ENCODE data around the gene RFNG.
A peak's percentile ranks its signal among the peaks of the same experiment; 100 is the strongest.

RFNG gene

DNA sequence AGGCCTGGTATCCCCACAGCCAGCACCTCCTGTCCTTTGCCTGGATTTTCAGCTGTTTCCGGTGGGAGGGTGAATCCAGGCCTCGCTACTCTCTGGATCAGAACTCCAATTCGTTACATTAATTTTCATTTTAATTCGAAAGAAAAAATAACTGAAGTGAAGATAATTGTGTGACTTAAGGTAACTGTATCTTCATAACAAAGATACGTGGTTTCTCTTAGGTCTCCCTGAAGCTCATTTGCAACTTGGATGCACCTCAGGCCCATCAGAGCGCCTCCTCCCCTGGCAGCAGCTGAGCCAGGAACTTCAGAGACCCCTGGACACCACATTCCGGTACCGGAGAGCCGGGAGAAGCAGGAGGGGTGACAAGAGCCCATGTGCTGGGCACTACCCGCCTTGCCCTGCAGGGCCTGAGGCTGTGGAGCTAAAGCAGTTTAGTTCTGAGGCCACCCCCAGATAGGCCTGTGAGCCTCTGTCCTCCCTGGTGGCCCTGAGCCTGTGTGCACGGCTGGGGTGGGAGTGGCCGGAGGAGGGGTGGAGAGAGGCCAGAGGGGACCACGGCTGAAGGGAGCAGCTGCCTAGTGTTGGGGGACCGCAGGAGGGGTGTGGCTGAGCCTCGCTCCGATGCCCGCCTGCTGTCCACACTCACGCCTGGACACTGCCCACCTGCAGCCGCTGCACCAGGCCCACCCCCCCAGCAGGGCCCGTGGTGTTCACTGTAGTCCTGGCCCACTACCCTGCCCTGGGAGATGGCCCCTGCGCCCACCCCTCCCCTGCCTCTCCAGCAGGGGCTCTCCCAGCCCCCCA lies 25.4 kb upstream of the RFNG start:
- no peak for DNase-seq

- DNase-seq: no peak
Observed at GRCh38 chr17:82076018-82076784, 24.6 kb upstream of the RFNG start.

GRCh38 chr17:82073446-82073845 lies 21.8 kb upstream of the RFNG start:
- no peak for DNase-seq

DNA sequence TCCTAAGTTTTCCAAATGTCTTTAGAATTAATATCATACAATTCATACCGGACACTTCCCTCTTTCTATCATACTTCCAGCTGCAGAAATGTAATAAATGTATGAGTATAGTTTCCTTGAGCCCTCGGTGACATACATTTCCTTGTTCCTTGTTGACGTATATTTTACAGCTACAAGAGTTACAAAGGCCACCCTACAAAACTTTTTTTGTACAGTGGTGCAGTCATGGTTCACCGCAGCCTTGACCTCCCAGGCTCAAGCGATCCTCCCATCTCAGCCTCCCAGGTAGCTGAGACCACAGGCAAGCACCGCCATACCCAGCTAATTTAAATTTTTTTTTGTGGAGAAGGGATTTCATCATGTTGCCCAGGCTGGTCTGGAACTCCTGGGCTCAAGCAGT lies 21.2 kb upstream of the RFNG start:
- no peak for DNase-seq

DNA sequence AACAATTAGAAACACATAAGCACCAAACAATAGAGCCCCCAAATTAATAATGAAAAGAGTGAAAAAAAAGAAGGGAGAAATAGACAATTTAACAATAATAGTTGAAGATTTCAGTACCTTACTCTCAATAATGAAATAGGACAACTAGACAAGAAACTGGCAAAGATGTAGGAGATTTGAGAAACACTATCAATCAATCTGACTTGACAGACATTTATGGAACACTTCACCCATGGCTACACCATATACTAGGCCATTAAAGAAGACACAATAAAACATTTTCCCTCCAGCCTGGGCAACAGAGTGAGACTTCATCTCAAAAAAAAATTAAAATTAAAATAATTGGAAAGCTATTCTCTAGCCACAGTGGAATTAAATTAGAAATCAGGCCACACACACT lies 19.0 kb upstream of the RFNG start:
- DNase-seq: no peak

DNA sequence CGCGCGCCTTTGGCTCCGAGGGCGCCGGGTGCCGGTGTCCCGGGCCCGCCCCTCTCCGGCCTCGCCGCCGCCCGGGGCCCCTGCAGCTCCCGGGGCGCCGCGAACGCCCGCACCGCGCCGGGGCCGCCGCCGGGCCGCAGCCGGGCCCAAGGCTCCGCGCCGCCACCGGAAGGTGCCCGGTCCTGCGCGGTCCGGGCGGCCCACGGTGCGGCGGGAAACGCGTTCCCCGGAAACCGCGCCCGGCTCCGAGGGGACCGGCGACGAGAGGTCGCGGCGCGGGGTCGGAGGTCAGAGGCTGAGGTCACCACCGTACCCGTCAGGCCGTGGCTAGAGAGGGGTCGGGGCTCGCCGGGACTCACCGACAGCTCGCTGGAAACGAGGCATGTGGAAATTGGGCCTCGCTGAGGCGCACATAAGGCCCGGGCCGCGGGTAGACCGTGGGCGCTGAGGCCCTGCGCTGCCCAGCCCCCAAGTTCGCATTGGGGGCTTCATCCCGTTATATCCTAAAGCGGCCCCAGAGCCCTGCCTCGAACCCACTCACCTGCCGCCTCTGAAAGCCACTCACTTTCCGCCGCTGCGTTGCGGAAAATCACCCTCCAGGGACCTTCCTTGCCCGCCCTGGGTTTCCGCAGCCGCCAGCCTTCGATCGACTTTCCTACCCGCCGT lies 14.2 kb upstream of the RFNG start, which contains the start of gene DUS1L:
Gene DUS1L (minus strand): TSS at position 167 of the 666 bp plus-strand sequence. CDS start 745 bp downstream, outside the sequence.
- DNase-seq: peak; percentile 82

DNA sequence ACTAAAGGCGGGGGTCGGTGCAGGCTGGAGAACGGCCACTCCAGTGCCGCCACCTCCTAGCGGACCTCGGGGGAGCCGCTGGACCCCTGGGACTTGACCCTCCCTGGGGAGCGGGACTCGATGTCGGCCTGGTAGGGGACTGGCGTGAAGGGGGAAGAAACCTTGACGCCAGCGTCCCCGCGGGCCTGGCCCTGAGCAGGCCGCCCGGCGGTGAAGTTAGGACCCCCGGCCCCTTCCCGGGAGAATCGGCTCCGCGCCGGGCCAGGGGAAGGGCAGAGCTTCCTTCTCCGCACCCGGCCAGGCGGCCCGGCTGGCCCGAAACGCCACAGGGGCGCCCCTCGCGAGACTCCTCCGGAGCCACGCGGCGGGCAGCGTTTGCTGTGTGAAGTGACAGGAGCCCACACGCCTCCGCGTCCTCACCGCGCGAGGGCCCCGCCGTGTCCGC lies 13.6 kb upstream of the RFNG start:
- DNase-seq: no peak

DNA sequence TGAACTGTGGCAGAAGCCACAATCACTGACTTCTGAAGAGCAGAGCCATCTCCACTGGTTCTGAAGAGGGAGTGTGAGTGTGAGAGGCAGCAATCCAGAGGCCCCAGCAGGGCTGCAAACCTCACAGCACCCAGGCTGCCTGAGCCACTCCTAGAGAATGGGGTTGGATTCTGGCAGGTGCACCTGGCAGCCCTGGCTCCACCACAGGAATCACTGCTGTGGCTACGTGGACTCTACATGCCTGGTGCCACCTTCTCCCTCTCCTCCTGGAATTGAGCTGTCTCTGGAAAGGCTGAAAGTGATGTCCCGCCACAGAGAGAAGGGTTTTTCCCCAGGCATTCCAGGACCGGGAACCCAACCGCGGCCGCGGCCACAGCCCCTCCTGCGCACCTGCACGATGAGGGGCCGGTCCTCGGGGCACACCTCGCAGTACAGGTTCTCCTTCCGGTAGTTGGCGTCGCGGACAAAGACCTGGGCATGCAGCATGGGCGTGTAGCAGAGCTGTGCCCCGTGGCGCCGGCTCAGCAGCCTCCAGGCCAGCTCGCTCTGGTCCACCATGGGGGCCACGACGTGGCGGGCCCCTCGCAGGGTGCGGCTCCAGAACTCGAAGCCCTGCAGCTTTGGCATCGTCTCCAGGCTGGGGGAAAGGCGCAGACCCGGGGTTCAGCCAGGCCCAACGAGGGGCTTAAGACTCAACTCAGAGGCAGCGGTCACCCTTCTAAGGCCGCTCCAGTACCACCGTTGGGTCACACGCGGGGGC lies 13.0 kb upstream of the RFNG start:
- no peak for DNase-seq

DNA sequence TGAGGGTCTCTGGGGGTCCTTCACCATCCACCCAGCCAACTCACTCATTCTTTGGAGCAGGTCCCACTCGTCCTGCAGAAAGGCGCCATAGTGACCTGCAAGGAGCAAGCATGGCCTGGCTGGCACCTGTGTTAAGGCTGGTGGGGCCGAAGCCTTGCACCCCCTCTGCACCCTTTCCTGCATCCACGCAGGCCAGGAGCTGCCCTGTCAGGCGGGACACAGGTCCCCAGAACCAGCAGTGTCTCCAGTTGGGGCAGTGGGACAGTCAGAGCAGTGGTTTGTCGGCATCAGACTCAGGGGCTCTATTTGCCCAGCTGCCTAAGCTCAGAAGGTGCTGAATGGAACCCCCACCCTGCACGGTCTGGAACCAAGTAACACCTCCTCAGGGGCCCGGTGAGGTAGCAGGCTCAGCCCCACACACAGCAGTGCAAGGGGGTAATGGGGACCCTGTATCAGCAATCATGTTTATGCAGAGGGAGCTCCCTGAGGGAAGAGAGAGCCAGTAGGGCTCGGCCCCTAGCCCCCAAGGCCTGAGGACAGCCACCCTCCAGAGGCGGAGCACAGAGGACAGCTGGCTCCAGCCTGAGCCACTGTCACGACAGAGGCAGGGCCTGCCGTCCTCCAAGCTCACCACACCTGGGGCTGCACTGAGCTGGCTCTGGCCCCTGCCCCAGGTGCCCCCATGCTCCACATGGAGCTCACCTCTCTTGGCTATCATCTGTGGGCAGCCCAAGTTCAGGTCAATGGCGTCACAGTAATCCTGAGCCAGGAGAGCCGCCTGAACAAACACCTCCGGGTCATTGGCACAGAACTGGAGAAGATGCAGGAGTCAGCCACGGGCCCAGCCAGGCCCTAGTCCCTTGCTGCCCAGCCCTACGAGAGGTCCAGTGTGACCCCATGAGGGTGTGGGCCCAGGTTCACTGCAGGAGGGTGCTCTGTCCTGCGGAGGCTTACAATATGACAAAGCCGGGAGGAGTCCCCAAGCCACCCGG lies 12.1 kb upstream of the RFNG start:
- DNase-seq: no peak

DNA sequence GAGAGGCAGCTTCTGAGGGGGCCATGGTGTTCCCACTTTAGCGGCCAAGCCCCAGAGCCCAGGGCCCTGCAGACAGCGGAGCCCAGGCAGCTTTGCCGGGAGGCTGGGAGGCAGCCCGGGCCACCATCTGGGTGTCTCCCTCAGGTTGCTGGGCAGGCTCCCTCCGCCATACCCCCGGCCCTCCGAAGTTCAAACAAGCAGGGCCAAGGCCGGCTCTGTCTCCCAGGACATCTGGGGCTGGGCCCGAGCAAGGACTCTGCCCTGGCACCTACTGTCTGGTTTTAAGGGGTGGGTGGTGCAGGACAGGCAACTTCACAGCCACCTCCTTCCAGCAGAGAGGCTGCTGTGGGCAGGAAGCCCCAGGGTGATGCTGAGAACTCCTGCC lies 11.4 kb upstream of the RFNG start:
- no peak for DNase-seq

GRCh38 chr17:82062076-82062983 lies 10.7 kb upstream of the RFNG start:
- no peak for DNase-seq

DNA sequence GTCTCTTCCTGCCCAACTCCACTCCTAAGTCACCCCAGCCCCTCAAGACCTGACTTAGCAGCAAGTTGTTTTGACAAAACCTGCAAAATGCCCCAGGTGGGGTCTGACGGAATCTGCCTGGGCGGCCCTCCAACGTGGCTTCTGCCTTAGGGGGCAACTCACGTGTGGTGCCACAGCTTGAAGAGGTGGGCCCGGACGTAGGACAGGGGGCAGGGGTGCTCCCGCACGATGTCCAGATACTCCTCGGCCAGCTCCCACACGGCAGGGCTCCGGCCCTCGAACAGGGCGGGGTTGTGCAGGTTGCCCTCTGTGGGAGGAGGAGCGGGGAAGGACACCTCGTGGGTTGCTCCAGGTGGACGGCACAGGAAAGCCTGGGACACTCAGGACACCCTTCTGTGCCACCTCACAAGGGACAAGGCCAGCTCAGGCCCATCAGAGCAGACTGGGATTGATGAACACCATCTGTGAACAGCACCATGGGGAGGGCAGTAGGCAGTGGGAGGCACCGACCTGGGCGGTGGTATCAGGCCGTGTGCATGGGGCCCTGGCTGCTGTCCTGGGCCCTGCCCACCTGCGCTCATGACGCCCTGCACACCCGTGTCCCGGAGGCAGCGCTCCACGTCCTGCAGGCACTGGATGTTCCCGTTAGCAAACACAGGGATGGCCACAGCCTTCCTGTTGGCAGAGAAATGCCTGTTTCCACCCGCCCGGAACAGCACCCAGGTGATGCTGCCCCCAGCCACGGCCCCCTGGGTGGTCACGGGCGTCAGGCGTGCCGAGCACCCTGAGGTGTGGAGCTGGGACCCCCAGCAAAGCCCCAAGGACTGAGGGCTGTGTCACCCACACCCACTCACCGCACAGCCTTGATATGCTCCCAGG lies 9.7 kb upstream of the RFNG start:
- DNase-seq: no peak

DNA sequence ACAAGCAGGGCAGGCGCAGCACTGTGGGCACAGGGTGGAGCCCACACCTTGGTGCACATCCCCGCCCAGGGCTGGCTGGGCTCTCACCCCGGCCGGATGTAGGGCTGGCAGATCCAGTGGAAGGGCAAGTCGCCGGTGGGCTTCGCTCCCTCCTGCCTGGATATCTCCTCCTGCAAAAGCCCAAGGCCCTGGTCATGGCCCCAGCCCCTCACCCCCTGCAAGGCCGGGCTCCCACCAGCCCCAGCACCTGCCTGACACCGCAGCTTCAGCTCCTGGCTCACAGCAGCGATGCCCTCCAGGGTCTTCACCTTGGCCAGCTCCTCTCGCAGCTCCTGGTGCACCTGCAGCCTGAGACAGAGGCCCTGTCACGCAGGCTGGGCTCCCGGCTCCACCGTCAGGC lies 9.0 kb upstream of the RFNG start:
- no peak for DNase-seq

DNA sequence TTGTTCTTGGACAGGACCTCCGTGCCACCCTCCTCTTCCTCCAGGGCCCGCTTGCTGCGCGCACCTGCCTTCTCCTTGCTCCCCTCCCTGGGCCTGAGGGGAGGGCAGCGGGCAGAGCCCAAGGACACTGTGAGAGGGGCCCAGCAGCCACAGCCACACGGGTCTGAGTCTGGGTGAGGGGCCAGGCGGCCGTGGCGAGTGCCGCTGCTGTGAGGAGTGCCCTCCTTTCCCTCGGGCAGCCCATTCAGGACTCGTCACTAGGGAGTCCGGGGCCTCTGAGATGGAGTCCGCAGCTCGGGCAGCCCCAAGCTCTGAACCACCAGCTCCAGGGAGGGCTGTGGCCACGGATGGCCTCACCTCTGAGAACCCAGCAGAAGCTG lies 8.4 kb upstream of the RFNG start:
- no peak for DNase-seq

GRCh38 chr17:82059272-82060000 lies 7.8 kb upstream of the RFNG start:
- DNase-seq: no peak

DNA sequence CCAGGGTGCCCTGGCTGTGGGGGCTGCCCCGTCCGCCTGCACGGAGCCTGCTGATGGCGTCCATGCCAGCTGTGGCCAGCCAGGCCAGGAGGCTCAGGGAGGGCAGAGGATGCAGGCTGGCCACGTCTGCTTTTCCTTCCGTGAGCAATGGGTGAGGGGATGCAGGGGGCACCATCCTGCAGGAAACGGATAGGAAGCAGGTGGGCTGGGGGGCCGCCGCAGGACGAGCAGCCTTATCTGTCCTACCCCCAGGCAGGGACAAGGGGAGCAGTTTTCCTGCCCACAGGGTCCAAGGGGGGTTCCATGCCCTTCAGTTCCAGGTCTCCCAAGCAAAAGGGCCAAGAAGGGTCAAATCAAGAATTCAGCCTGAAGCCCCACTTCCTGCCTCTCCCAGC lies 7.2 kb upstream of the RFNG start:
- DNase-seq: no peak

DNA sequence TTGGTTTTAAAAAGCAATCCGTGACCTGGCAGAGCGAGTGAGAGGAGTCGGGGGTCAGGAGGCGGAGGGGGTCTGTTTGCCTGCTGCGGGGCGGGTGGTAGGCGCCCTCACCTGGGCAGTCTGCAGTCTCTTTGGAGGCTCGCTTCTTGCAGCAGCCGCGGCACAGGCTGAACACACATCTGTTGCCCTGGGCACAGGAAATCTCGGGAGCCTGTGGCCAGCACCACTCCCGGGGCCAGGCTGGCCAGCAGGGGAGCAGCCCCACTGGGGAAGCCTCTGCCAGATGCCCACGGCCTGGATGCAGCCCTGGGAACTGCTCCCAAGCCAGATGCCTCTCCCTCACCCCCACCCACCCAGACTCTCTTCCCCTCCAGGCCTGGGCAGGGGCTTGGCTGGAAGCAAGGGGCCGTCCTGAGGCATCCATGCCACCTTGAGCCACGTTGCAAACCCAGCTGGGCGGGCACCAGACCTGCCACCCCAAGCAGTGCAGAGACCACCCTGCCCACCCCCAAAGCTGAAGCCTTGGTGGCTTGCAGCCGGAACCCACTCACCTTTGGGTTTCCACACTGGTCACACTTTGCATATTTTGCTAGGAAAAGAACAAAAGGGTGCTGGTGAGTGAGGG lies 6.7 kb upstream of the RFNG start:
- no peak for DNase-seq

Measured in activated CD4-positive, alpha-beta T cell treated with anti-CD3 and anti-CD28 coated beads, Interleukin-2, Interleukin-6, amounts not matched to agents 100 ng/mL and 50 ng/mL, durations not matched to agents 16 hours and 8 hours (primary cell).